Stimulated activated naive CD4-positive, alpha-beta T cell treated with Interleukin-2 at 50 U/mL for 16 hours (primary cell): ENCODE measurements around the gene CHMP4B.

Experiments
- DNase-seq: peaks from one replicate; lab custom pipeline; 2025; lab: John Stamatoyannopoulos, UW

The CHMP4B gene

DNA sequence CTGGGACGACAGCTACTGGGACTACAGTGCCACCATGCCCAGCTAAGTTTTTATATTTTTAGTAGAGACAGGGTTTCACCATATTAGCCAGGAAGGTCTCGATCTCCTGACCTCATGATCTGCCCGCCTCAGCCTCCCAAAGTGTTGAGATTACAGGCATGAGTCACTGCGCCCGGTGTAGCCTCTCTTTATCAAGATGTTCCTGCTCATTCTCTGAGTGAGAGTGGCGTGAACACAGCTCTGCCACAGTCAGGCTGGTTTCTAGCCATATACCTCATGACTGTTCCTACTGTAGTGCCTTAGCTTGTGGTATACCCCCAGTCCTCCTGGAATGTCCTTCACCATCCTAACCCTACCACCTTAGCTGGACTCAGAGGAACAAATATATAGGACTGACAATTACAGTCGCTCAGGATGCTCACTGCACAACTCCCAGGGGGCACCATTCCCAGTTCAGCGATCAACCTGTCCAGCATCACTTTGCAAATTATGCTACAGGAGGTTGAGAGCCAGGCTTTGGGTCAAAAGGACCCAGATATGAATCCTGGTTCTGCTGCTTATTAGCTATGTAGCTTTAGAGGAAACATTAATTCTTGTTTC, 86.3 kb downstream of the CHMP4B start:
- no peak for DNase-seq

DNA sequence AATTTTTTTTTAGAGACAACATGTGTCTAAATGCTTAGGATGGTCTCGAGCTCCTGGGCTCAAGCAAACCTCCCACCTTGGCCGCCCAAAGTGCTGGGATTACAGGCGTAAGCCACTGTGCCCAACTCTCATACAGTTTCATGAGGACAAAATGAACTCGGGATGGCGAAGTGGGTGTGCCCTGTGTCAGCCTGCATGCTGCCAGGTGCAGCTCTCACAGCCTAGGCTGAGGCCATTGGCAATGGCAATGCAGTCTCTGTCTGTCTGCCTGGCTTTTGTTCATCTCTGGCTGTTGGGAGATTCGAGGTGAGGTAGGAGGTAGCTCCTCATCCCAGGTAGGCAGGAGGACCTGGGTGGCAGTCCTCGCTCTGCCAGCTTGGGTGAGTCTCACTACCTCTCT, 88.0 kb downstream of the CHMP4B start:
- DNase-seq: no peak

DNA sequence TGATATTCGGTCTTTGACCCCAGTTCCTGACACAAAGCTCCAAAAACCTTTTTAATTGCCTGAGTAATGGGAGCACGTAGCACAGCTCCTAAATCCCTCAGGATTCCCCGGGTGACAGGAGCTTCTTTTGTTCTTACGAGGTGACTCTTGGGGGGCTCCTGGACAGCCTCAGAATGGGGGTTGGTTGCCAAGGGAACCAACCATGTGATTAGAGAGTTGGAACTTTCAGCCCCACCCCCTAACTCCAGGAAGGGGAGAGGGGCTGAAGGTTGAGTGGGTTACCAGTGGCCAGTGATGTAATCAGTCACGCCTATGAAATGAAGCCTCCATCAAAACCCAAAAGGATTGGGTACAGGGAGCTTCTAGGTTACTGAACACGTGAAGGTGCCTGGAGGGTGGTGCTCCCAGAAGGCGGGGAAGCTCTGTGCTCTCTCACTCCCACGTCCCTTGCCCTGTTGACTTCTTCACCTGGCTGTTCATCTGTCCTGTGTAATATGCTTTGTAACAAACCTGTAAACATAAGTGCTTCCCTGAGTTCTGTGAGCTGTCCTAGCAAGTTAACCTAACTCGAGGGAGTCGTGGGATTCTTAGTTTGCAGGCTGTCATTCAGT, 89.5 kb downstream of the CHMP4B start:
- no peak for DNase-seq

GRCh38 chr20:33901132-33901523, 90.0 kb downstream of the CHMP4B start:
- no peak for DNase-seq

GRCh38 chr20:33902011-33902410, 90.9 kb downstream of the CHMP4B start:
- DNase-seq: no peak
